WI38 (cell line): ENCODE measurements around the gene KIAA0513.

Experiments
- H3K4me3 ChIP-seq: 2 replicates; pipeline ENCODE4 v1.5.1; 2011; ENCODE audit warnings: low read depth, mild to moderate bottlenecking, control low read depth, low read length
- CTCF ChIP-seq: IDR thresholded peaks from 2 replicates; pipeline ENCODE4 v1.5.1; 2012; ENCODE audit warnings: low read depth, mild to moderate bottlenecking, control low read depth, low read length

KIAA0513 gene

GRCh38 chr16:85025781-85026653, 1.6 kb upstream of the KIAA0513 start:
- H3K4me3 ChIP-seq = no peak overlapping the region
- no peak for TF ChIP-seq CTCF

GRCh38 chr16:85026703-85027102, 892 bp upstream of the KIAA0513 start:
- H3K4me3 ChIP-seq = peak overlapping the region; percentile 75

GRCh38 chr16:85027958-85028684, 526 bp downstream of the KIAA0513 start:
- TF ChIP-seq CTCF = no peak

More at GRCh38 chr16:85026703-85027102, 892 bp upstream of the KIAA0513 start:
- no peak for TF ChIP-seq CTCF

DNA sequence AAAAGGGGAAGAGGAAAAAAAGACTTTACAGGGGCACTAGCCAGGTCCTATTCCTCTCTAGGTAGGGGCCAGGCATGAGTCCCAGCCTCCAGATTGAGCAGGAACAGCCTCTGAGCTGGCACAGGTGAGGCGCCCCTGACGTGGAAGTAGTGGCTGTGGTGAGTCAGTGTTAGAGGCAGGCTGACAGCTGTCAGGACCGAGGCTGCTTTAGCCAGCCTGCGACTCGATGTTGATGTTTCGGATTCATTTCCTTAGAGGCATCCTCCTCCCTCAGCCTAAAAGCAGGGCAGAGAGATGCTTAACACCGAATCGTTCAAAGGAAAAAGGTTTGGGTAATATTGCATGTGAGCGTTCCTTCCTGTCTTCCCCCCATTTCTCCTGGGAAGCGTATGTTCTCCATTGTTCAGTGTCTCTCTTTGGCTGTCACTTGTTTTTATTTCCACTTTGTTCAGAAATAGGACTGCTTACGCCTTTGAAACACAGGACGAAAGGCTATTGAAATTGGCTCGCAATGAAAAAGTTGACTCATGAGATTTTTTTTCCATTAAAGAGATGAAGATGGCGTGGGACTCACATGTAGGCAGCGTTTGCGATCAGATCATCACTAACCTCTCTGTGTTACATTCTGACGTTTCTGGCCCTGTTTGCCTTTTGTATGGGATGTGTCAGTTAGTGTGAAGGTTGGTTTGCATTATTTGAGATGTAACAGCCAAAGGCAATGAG, 1.3 kb downstream of the KIAA0513 start:
- no peak for TF ChIP-seq CTCF
- H3K4me3 ChIP-seq = peak overlapping the region; percentile 75

More at GRCh38 chr16:85027958-85028684, 526 bp downstream of the KIAA0513 start:
- H3K4me3 ChIP-seq = peak overlapping the region; percentile 75

DNA sequence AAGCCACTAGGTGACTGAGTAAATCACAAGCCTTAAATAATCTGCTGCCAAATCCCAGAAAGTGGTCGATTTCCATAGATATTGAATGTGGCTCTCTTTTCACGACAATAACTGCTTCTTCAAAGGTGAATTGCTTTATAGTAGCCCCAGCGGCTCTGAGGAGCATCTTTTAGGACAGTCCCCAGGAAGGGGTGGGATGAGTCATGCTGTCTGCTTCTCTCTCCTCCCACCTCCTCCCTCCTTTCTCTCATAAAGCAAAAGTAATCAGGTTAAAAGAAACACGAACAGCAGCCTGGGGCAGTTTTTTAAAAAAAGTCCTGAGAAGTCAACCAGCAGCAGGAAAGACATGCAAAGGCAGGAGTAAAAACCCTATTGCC, 1.8 kb downstream of the KIAA0513 start:
- no peak overlapping the region for H3K4me3 ChIP-seq

DNA sequence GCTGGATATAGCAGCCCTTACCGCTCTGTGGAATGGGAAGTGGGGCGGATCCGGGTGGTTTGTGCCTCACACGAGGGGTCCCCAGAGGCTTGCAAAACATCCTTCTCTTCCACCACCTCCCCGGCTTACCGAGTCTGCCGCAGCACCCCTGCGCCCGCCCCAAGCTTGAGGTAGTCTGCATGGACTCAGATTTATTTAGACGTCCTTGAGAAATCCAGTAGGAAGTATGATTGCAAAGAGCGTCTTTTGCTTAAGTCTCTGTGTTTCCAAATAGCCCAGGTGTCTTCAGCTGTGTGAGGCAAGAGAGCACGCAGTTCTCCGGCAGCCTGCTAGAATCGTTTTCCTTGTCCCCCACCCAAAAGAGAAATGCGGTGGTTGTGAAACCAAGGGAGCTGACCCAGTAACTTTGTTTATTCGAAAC, 2.4 kb downstream of the KIAA0513 start:
- H3K4me3 ChIP-seq = no peak overlapping the region
- TF ChIP-seq CTCF = no peak

More for the DNA sequence above, 1.8 kb downstream of the KIAA0513 start:
- TF ChIP-seq CTCF = no peak
